ENCODE data around the gene ZNF106.

ZNF106 gene

GRCh38 chr15:42367041-42367440, 123.9 kb downstream of the ZNF106 start:
- no peak for DNase-seq (ENCODE audit: low read depth, low spot score)

GRCh38 chr15:42365921-42366550, 124.9 kb downstream of the ZNF106 start:
- no peak for DNase-seq (ENCODE audit: low read depth, low spot score)

GRCh38 chr15:42364529-42364928, 126.4 kb downstream of the ZNF106 start:
- DNase-seq (ENCODE audit: low read depth, low spot score): no peak

GRCh38 chr15:42363942-42364341, 127.0 kb downstream of the ZNF106 start:
- DNase-seq (ENCODE audit: low read depth, low spot score): no peak

- DNase-seq (ENCODE audit: low read depth, low spot score): no peak
Observed at GRCh38 chr15:42363487-42363886, 127.5 kb downstream of the ZNF106 start.
